ENCODE results near the gene HLX. TPM values are rescaled to one million over a fixed set of nuclear protein-coding genes. Genes with fewer than 3 reads are reported as not detected.

Gene HLX
- total RNA-seq: 8.5 and 15.0 TPM in 2 replicates

GRCh38 chr1:220879076-220879508, at the start of gene HLX:
Gene HLX (plus strand): TSS chr1:220879443. CDS start chr1:220879858, 415 bp downstream.

Other genes starting within 250 kb of the HLX start
- 28.2 and 30.4 TPM in 2 replicates for gene C1orf115, start 189.1 kb upstream of the HLX start, total RNA-seq
- gene MTARC2, start 131.1 kb upstream of the HLX start, total RNA-seq: 8.7 and 14.7 TPM in 2 replicates
- 0.98 and 1.1 TPM in 2 replicates for gene MTARC1, start 92.5 kb upstream of the HLX start, total RNA-seq

Measured in vein endothelial cell (primary cell).